ENCODE measurements around the gene ERAL1. TPM values are rescaled to one million over a fixed set of nuclear protein-coding genes. Genes with fewer than 3 reads are reported as not detected.

Gene ERAL1
- total RNA-seq, 1 donor from 2014 or later = 51.1 TPM

GRCh38 chr17:28861393-28862203 is 6.8 kb downstream of the ERAL1 start:
- Mint-ChIP-seq H3K36me3 (peaks cover 11% of the 10 kb centered on the region), H3K27ac (no peak overlapping the region), H3K27me3 (no peaks in the 10 kb centered on the region), H3K4me3 (no peak overlapping the region), H3K4me1 (ENCODE audit: unreplicated experiment) (no peaks in the 10 kb centered on the region), H3K9me3 (no peaks in the 10 kb centered on the region)
- no peak for TF ChIP-seq CTCF (conservative IDR thresholded peaks at IDR 0.05)
- DNase-seq (ENCODE audit: extremely low spot score, unreplicated experiment) = no peak

- Mint-ChIP-seq H3K4me1 (ENCODE audit: unreplicated experiment) (no peaks in the 10 kb centered on the region), H3K27ac (no peak overlapping the region), H3K4me3 (no peak overlapping the region), H3K9me3 (no peaks in the 10 kb centered on the region), H3K36me3 (peaks cover 11% of the 10 kb centered on the region), H3K27me3 (no peaks in the 10 kb centered on the region)
- no peak for DNase-seq (ENCODE audit: extremely low spot score, unreplicated experiment)
- TF ChIP-seq CTCF (conservative IDR thresholded peaks at IDR 0.05) = no peak
Observed at GRCh38 chr17:28862561-28862960, 7.7 kb downstream of the ERAL1 start.

- DNase-seq (ENCODE audit: extremely low spot score, unreplicated experiment) = no peak
- no peak for TF ChIP-seq CTCF (conservative IDR thresholded peaks at IDR 0.05)
Observed at GRCh38 chr17:28863953-28864352, 9.1 kb downstream of the ERAL1 start.

GRCh38 chr17:28864991-28865849 is 10.4 kb downstream of the ERAL1 start:
- H3K36me3 Mint-ChIP-seq = peaks cover 4% of the 10 kb centered on the region
- no peaks in the 10 kb centered on the region for H3K4me1 Mint-ChIP-seq (ENCODE audit: unreplicated experiment)
- H3K27me3 Mint-ChIP-seq = no peaks in the 10 kb centered on the region
- peak overlapping the region; percentile 70 for H3K27ac Mint-ChIP-seq
- DNase-seq (ENCODE audit: extremely low spot score, unreplicated experiment) = no peak
- no peaks in the 10 kb centered on the region for H3K9me3 Mint-ChIP-seq
- no peak overlapping the region for H3K4me3 Mint-ChIP-seq
- no peak for TF ChIP-seq CTCF (conservative IDR thresholded peaks at IDR 0.05)

More at GRCh38 chr17:28863953-28864352, 9.1 kb downstream of the ERAL1 start:
- H3K4me1 Mint-ChIP-seq (ENCODE audit: unreplicated experiment) = no peaks in the 10 kb centered on the region
- no peak overlapping the region for H3K4me3 Mint-ChIP-seq
- peaks cover 5% of the 10 kb centered on the region for H3K36me3 Mint-ChIP-seq
- H3K27ac Mint-ChIP-seq = no peak overlapping the region
- no peaks in the 10 kb centered on the region for H3K9me3 Mint-ChIP-seq
- H3K27me3 Mint-ChIP-seq = no peaks in the 10 kb centered on the region

- Mint-ChIP-seq H3K27ac (no peak overlapping the region), H3K36me3 (peaks cover 4% of the 10 kb centered on the region), H3K4me3 (no peak overlapping the region), H3K9me3 (no peaks in the 10 kb centered on the region), H3K27me3 (no peaks in the 10 kb centered on the region), H3K4me1 (ENCODE audit: unreplicated experiment) (no peaks in the 10 kb centered on the region)
- DNase-seq (ENCODE audit: extremely low spot score, unreplicated experiment) = no peak
- no peak for TF ChIP-seq CTCF (conservative IDR thresholded peaks at IDR 0.05)
Observed at GRCh38 chr17:28865946-28866752, 11.3 kb downstream of the ERAL1 start.
